Astrocyte (in vitro differentiated cells and primary cell): ENCODE measurements around the gene CTNND2. TPM values are rescaled to one million over a fixed set of nuclear protein-coding genes. Genes with fewer than 3 reads are reported as not detected.

Source experiments
- DNase-seq: peaks from one replicate; pipeline ENCODE4 v3.0.0-alpha.2; 2010; ENCODE audit warnings: low read depth
- FAIRE-seq: peaks from 2 replicates; lab custom pipeline; 2011; peaks lifted over from hg19 to GRCh38; lab: Jason Lieb, UNC
- H2AFZ ChIP-seq: 2 replicates; pipeline ENCODE4 v1.6.0; 2012; ENCODE audit warnings: low read depth, low read length, inconsistent platforms
- H3K27ac ChIP-seq: 2 replicates; pipeline ENCODE4 v1.5.1; 2011; ENCODE audit warnings: low read depth, low read length, inconsistent platforms
- H3K27me3 ChIP-seq: 2 replicates; pipeline ENCODE4 v1.6.0; 2011; ENCODE audit warnings: low read length, inconsistent platforms; ENCODE audit not compliant: insufficient read depth
- H3K36me3 ChIP-seq: 2 replicates; pipeline ENCODE4 v1.5.1; 2011; ENCODE audit warnings: low read length, inconsistent platforms; ENCODE audit not compliant: insufficient read depth
- H3K4me1 ChIP-seq: 2 replicates; pipeline ENCODE4 v1.5.1; 2011; ENCODE audit warnings: low read length, inconsistent platforms; ENCODE audit not compliant: insufficient read depth
- H3K4me2 ChIP-seq: 2 replicates; pipeline ENCODE4 v1.6.0; 2012; ENCODE audit warnings: low read length, inconsistent platforms
- H3K4me3 ChIP-seq: 2 replicates; pipeline ENCODE4 v1.5.1; 2011; ENCODE audit warnings: low read depth, mild to moderate bottlenecking, low read length, inconsistent platforms; ENCODE audit not compliant: insufficient read depth
- H3K79me2 ChIP-seq: 2 replicates; pipeline ENCODE4 v1.6.0; 2012; ENCODE audit warnings: mild to moderate bottlenecking, low read length, inconsistent platforms; ENCODE audit not compliant: insufficient read depth
- H3K9ac ChIP-seq: 2 replicates; pipeline ENCODE4 v1.6.0; 2012; ENCODE audit warnings: mild to moderate bottlenecking, low read length, inconsistent platforms
- H3K9me3 ChIP-seq: 2 replicates; pipeline ENCODE4 v1.5.1; 2012; ENCODE audit warnings: low read depth, mild to moderate bottlenecking, low read length, inconsistent platforms; ENCODE audit not compliant: insufficient read depth
- H4K20me1 ChIP-seq: 2 replicates; pipeline ENCODE4 v1.6.0; 2012; ENCODE audit warnings: low read length, inconsistent platforms; ENCODE audit not compliant: insufficient read depth
- H3K27ac Mint-ChIP-seq: one replicate; pipeline ENCODE4 v1.8.0; 2021; ENCODE audit warnings: mild to moderate bottlenecking, mixed read lengths; ENCODE audit not compliant: unreplicated experiment
- H3K27me3 Mint-ChIP-seq: one replicate; pipeline ENCODE4 v1.8.0; 2021; ENCODE audit warnings: low read depth, mixed read lengths; ENCODE audit not compliant: unreplicated experiment
- H3K36me3 Mint-ChIP-seq: one replicate; pipeline ENCODE4 v1.8.0; 2021; ENCODE audit warnings: low read depth, mixed read lengths; ENCODE audit not compliant: unreplicated experiment
- H3K4me1 Mint-ChIP-seq: one replicate; pipeline ENCODE4 v1.8.0; 2021; ENCODE audit warnings: low read depth, mixed read lengths; ENCODE audit not compliant: unreplicated experiment
- H3K4me3 Mint-ChIP-seq: one replicate; pipeline ENCODE4 v1.8.0; 2021; ENCODE audit warnings: mild to moderate bottlenecking, moderate library complexity, mixed read lengths; ENCODE audit not compliant: unreplicated experiment
- H3K9me3 Mint-ChIP-seq: one replicate; pipeline ENCODE4 v1.8.0; 2021; ENCODE audit warnings: mild to moderate bottlenecking, mixed read lengths; ENCODE audit not compliant: unreplicated experiment
- EZH2 ChIP-seq: IDR thresholded peaks from 2 replicates; pipeline ENCODE4 v1.6.1; 2012; ENCODE audit warnings: mild to moderate bottlenecking, low read length, inconsistent platforms; ENCODE audit not compliant: insufficient read depth
- total RNA-seq: library from RNA; stranded (reverse); gene quantifications from 2 replicates; pipeline ENCODE4 v1.2.1, GENCODE V29; 2021
- TF ChIP-seq, protein P1 (sequence below): IDR thresholded peaks from 2 replicates; pipeline ENCODE4 v1.5.1; 2011; ENCODE audit warnings: low read depth, mild to moderate bottlenecking, inconsistent platforms, low read length, moderate library complexity; ENCODE audit not compliant: insufficient read depth

Gene CTNND2
- total RNA-seq, 1 donor from 2014 or later, result 4.5 TPM

DNA sequence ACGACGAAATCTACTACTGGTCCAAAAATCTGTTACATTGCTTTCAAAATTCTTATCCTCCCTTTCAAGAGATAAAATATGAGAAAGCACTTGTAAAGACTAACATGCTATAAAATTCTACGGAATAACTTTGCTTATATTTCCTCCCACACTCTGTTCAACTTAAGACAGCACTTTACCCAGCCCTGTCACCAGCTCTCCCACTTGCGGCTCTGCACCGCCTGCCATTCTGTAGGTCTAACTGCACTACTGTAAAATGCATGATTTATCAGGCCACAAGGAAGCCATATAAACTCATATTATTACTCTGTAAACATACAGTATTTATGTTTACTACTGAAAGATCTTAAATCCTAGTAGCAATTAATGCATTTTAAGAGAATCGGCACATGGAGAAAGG, 11.4 kb downstream of the CTNND2 start:
- Histone ChIP-seq H2AFZ (no peak overlapping the region), H3K27ac (no peak overlapping the region), H3K4me3 (no peak overlapping the region), H3K4me1 (no peaks in the 10 kb centered on the region), H3K27me3 (no peaks in the 10 kb centered on the region), H3K79me2 (no peaks in the 10 kb centered on the region), H3K4me2 (no peak overlapping the region), H3K36me3 (no peaks in the 10 kb centered on the region), H3K9me3 (no peaks in the 10 kb centered on the region), H3K9ac (no peak overlapping the region), H4K20me1 (no peaks in the 10 kb centered on the region)
- H3K36me3 Mint-ChIP-seq, result no peaks in the 10 kb centered on the region
- TF ChIP-seq, protein P1, sequence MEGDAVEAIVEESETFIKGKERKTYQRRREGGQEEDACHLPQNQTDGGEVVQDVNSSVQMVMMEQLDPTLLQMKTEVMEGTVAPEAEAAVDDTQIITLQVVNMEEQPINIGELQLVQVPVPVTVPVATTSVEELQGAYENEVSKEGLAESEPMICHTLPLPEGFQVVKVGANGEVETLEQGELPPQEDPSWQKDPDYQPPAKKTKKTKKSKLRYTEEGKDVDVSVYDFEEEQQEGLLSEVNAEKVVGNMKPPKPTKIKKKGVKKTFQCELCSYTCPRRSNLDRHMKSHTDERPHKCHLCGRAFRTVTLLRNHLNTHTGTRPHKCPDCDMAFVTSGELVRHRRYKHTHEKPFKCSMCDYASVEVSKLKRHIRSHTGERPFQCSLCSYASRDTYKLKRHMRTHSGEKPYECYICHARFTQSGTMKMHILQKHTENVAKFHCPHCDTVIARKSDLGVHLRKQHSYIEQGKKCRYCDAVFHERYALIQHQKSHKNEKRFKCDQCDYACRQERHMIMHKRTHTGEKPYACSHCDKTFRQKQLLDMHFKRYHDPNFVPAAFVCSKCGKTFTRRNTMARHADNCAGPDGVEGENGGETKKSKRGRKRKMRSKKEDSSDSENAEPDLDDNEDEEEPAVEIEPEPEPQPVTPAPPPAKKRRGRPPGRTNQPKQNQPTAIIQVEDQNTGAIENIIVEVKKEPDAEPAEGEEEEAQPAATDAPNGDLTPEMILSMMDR, result no peak
- TF ChIP-seq EZH2, result no peak
- no peaks in the 10 kb centered on the region for H3K4me1 Mint-ChIP-seq
- H3K27ac Mint-ChIP-seq, result no peak overlapping the region
- DNase-seq, result no peak
- FAIRE-seq, result no peak
- no peak overlapping the region for H3K4me3 Mint-ChIP-seq
- no peaks in the 10 kb centered on the region for H3K9me3 Mint-ChIP-seq
- peaks cover 4% of the 10 kb centered on the region for H3K27me3 Mint-ChIP-seq

DNA sequence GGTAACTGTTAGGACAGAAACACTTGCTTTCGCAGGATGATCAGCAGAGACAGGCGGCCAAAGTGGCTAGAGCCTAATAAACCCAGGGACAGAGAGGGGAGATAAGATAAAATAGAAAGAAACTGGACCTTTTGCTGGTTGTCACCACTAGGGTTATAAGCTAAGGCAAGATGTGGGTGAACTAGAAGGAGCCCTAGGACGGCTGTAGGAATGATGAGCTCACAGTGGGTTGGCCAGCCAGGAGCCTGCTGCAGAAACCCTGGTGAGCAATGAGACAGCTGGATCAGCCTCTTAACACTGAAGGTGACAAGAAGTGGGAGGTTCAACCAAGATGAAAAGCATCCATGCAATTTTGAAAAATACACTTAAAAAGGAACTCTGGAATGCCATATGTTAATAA, 13.5 kb downstream of the CTNND2 start:
- no peaks in the 10 kb centered on the region for H3K4me1 ChIP-seq
- H3K9me3 Mint-ChIP-seq, result no peaks in the 10 kb centered on the region
- H4K20me1 ChIP-seq, result no peaks in the 10 kb centered on the region
- H2AFZ ChIP-seq, result no peak overlapping the region
- H3K9ac ChIP-seq, result no peak overlapping the region
- H3K36me3 ChIP-seq, result no peaks in the 10 kb centered on the region
- no peak overlapping the region for H3K27ac ChIP-seq
- TF ChIP-seq, protein P1, result no peak
- TF ChIP-seq EZH2, result no peak
- no peaks in the 10 kb centered on the region for H3K27me3 ChIP-seq
- H3K27me3 Mint-ChIP-seq, result peaks cover 4% of the 10 kb centered on the region
- no peak for FAIRE-seq
- H3K4me2 ChIP-seq, result no peak overlapping the region
- no peaks in the 10 kb centered on the region for H3K36me3 Mint-ChIP-seq
- H3K27ac Mint-ChIP-seq, result no peak overlapping the region
- no peaks in the 10 kb centered on the region for H3K9me3 ChIP-seq
- no peak for DNase-seq
- no peaks in the 10 kb centered on the region for H3K4me1 Mint-ChIP-seq
- no peaks in the 10 kb centered on the region for H3K79me2 ChIP-seq
- no peak overlapping the region for H3K4me3 Mint-ChIP-seq
- H3K4me3 ChIP-seq, result no peak overlapping the region

DNA sequence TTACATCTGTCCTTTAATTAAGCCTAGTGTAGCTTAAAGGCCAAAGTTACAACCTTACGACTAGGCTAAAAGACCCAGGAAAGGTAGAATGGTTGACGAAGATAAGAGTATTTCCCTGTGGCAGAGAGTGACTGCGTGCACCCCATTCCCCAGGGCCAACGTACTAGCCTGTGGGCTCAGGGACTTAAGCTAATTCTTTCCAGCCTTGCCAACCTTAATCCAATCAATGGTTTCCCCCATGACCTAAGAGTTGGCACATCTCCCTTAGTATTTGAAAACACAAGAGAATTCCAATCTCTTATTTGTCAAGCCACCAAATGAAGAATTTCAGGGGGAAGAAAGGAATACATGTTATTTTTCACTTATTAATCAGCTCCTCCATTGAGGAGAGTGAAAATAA, 16.0 kb downstream of the CTNND2 start:
- no peaks in the 10 kb centered on the region for H3K9me3 ChIP-seq
- Mint-ChIP-seq H3K4me1 (no peaks in the 10 kb centered on the region), H3K4me3 (no peak overlapping the region), H3K27ac (no peak overlapping the region), H3K9me3 (peaks cover 2% of the 10 kb centered on the region), H3K36me3 (no peaks in the 10 kb centered on the region), H3K27me3 (no peaks in the 10 kb centered on the region)
- TF ChIP-seq EZH2, result no peak
- TF ChIP-seq, protein P1, result no peak
- H3K79me2 ChIP-seq, result no peaks in the 10 kb centered on the region
- DNase-seq (no peak), FAIRE-seq (no peak)
- no peak overlapping the region for H3K4me3 ChIP-seq
- H3K9ac ChIP-seq, result no peak overlapping the region
- no peak overlapping the region for H3K4me2 ChIP-seq
- no peak overlapping the region for H3K27ac ChIP-seq
- H2AFZ ChIP-seq, result no peak overlapping the region
- H3K4me1 ChIP-seq, result no peaks in the 10 kb centered on the region
- H4K20me1 ChIP-seq, result no peaks in the 10 kb centered on the region
- no peaks in the 10 kb centered on the region for H3K36me3 ChIP-seq
- no peaks in the 10 kb centered on the region for H3K27me3 ChIP-seq
